H1 (cell line): Measurements from ENCODE around the gene DCAF7. TPM values are rescaled to one million over a fixed set of nuclear protein-coding genes. Genes with fewer than 3 reads are reported as not detected.

Source experiments
- CTCF ChIA-PET: fragments of 300-600 bp; sonication (Branson Sonifier 250); formaldehyde crosslinking; loops from one replicate; lab custom pipeline; 2021; ENCODE audit not compliant: partially characterized antibody; lab: Charles Lee
- POLR2A ChIA-PET: fragments of 300-600 bp; sonication (Branson Sonifier 250); formaldehyde crosslinking; loops from one replicate; lab custom pipeline; 2021; ENCODE audit warnings: inconsistent platforms; ENCODE audit not compliant: partially characterized antibody; lab: Charles Lee
- DNase-seq, 2 experiments: peaks; one replicate each; pipeline versions ENCODE4 v3.0.0 to v3.0.0-alpha.2; 2010 to 2022; ENCODE audit warnings: low spot score in 2 of 2, low read depth in 1 of 2, mixed read lengths in 1 of 2
- FAIRE-seq: peaks from 2 replicates; lab custom pipeline; 2011; peaks lifted over from hg19 to GRCh38; lab: Jason Lieb, UNC
- H2AFZ ChIP-seq: 2 replicates; pipeline ENCODE4 v1.8.1; 2012; ENCODE audit warnings: low read length, inconsistent platforms
- H2AK5ac ChIP-seq: 2 replicates; pipeline ENCODE4 v1.6.1; 2013; ENCODE audit warnings: low read depth, low read length
- H2BK120ac ChIP-seq: replicated peaks from 2 replicates; pipeline ENCODE3; 2013; ENCODE audit warnings: low read depth, low read length, inconsistent platforms
- H2BK12ac ChIP-seq: 2 replicates; pipeline ENCODE4 v1.6.1; 2013; ENCODE audit warnings: low read depth, low read length
- H2BK15ac ChIP-seq: 2 replicates; pipeline ENCODE4 v1.6.1; 2013; ENCODE audit warnings: low read length
- H2BK20ac ChIP-seq: 2 replicates; pipeline ENCODE4 v1.6.1; 2013; ENCODE audit warnings: low read length
- H2BK5ac ChIP-seq: 2 replicates; pipeline ENCODE4 v1.6.1; 2013; ENCODE audit warnings: low read depth, low read length
- H3K14ac ChIP-seq: 2 replicates; pipeline ENCODE4 v1.6.1; 2013; ENCODE audit warnings: inconsistent platforms; ENCODE audit not compliant: insufficient read length
- H3K18ac ChIP-seq: 2 replicates; pipeline ENCODE4 v1.6.1; 2013; ENCODE audit warnings: low read length; ENCODE audit errors: extremely low read depth
- H3K23ac ChIP-seq: 2 replicates; pipeline ENCODE4 v1.6.1; 2013; ENCODE audit warnings: inconsistent platforms; ENCODE audit not compliant: insufficient read length
- H3K23me2 ChIP-seq: 2 replicates; pipeline ENCODE4 v1.6.1; 2013; ENCODE audit warnings: low read depth, low read length
- H3K27ac ChIP-seq: 2 replicates; pipeline ENCODE4 v1.6.1; 2011; ENCODE audit warnings: low read depth, low read length, inconsistent platforms
- H3K27me3 ChIP-seq, 4 experiments: replicated peaks in 1 of 4; 1 replicate in 1 of 4; 2 replicates in 3 of 4; pipeline versions ENCODE4 v1.6.1 to v1.8.1; 2011 to 2013; ENCODE audit warnings: low read length in 3 of 4, mild to moderate bottlenecking in 3 of 4, inconsistent platforms in 2 of 4, mixed read lengths in 2 of 4, moderate library complexity in 1 of 4; ENCODE audit not compliant: control insufficient read depth in 3 of 4, insufficient read depth in 3 of 4; ENCODE audit errors: extremely low read depth in 1 of 4
- H3K36me3 ChIP-seq, 4 experiments: 2 replicates each; pipeline versions ENCODE4 v1.6.1 to v1.8.1; 2011 to 2013; ENCODE audit warnings: mild to moderate bottlenecking in 4 of 4, low read length in 3 of 4, moderate library complexity in 2 of 4, control low read depth in 1 of 4, inconsistent platforms in 1 of 4; ENCODE audit not compliant: insufficient read depth in 4 of 4, control insufficient read depth in 2 of 4
- H3K4ac ChIP-seq: replicated peaks from 2 replicates; pipeline ENCODE3; 2013; ENCODE audit warnings: low read length, low read depth, mixed read lengths, inconsistent platforms; ENCODE audit not compliant: insufficient read length
- H3K4me1 ChIP-seq, 4 experiments: replicated peaks in 1 of 4; 1 replicate in 1 of 4; 2 replicates in 3 of 4; pipeline versions ENCODE4 v1.6.1 to v1.8.1; 2011 to 2013; ENCODE audit warnings: low read length in 3 of 4, inconsistent platforms in 2 of 4, mixed read lengths in 1 of 4; ENCODE audit not compliant: insufficient read depth in 4 of 4, control insufficient read depth in 3 of 4
- H3K4me2 ChIP-seq, 2 experiments: 2 replicates each; pipeline versions ENCODE4 v1.6.1 to v1.8.1; 2011 to 2013; ENCODE audit warnings: low read depth in 2 of 2, low read length in 2 of 2, control low read depth in 1 of 2, inconsistent platforms in 1 of 2, mild to moderate bottlenecking in 1 of 2; ENCODE audit not compliant: insufficient read depth in 1 of 2
- H3K4me3 ChIP-seq, 4 experiments: fragments of 200-600, 300-600 bp in 1 of 4; sonication (generic), shearing (Covaris generic), sonication (Bioruptor Twin) in 1 of 4; 2 replicates each; pipeline versions ENCODE4 v1.5.1 to v1.8.1; 2011 to 2016; ENCODE audit warnings: low read length in 4 of 4, low read depth in 3 of 4, control low read depth in 2 of 4, inconsistent platforms in 2 of 4, mild to moderate bottlenecking in 2 of 4, mixed read lengths in 1 of 4, moderate library complexity in 1 of 4; ENCODE audit not compliant: insufficient read depth in 2 of 4; ENCODE audit errors: extremely low read depth in 1 of 4
- H3K56ac ChIP-seq: replicated peaks from 2 replicates; pipeline ENCODE3; 2013; ENCODE audit warnings: low read depth, mild to moderate bottlenecking, mixed read lengths, low read length, inconsistent platforms; ENCODE audit not compliant: insufficient read length
- H3K79me1 ChIP-seq: 2 replicates; pipeline ENCODE4 v1.6.1; 2013; ENCODE audit warnings: low read depth, low read length, control low read depth
- H3K79me2 ChIP-seq, 2 experiments: 2 replicates each; pipeline versions ENCODE4 v1.6.1 to v1.8.1; 2012 to 2013; ENCODE audit warnings: low read length in 2 of 2, mild to moderate bottlenecking in 2 of 2, inconsistent platforms in 1 of 2; ENCODE audit not compliant: insufficient read depth in 2 of 2, control insufficient read depth in 1 of 2
- H3K9ac ChIP-seq, 4 experiments: replicated peaks in 1 of 4; 1 replicate in 1 of 4; 2 replicates in 3 of 4; pipeline versions ENCODE4 v1.6.1 to v1.8.1; 2011 to 2013; ENCODE audit warnings: low read depth in 3 of 4, low read length in 3 of 4, control low read depth in 2 of 4, mild to moderate bottlenecking in 2 of 4, moderate library complexity in 2 of 4, inconsistent platforms in 1 of 4; ENCODE audit errors: extremely low read depth in 1 of 4
- H3K9me3 ChIP-seq, 2 experiments: 2 replicates each; pipeline versions ENCODE4 v1.6.1 to v1.8.1; 2012 to 2013; ENCODE audit warnings: mild to moderate bottlenecking in 2 of 2, moderate library complexity in 2 of 2, control low read depth in 1 of 2, inconsistent platforms in 1 of 2, low read depth in 1 of 2, low read length in 1 of 2, mixed read lengths in 1 of 2; ENCODE audit not compliant: insufficient read depth in 2 of 2
- H4K20me1 ChIP-seq, 2 experiments: replicated peaks in 1 of 2; 2 replicates each; pipeline versions ENCODE3 to v1.8.1; 2011 to 2013; ENCODE audit warnings: inconsistent platforms in 2 of 2, low read length in 2 of 2, mild to moderate bottlenecking in 1 of 2; ENCODE audit not compliant: insufficient read depth in 2 of 2, control insufficient read depth in 1 of 2
- H4K5ac ChIP-seq: 2 replicates; pipeline ENCODE4 v1.6.1; 2013; ENCODE audit warnings: low read length, low read depth, mixed read lengths, inconsistent platforms; ENCODE audit not compliant: insufficient read length
- H4K8ac ChIP-seq: 2 replicates; pipeline ENCODE4 v1.8.0; 2013; ENCODE audit warnings: mild to moderate bottlenecking, moderate library complexity, low read length, inconsistent platforms; ENCODE audit not compliant: insufficient read depth; ENCODE audit errors: extremely low read depth
- H4K91ac ChIP-seq: replicated peaks from 2 replicates; pipeline ENCODE3; 2013; ENCODE audit warnings: low read length, mixed read lengths, inconsistent platforms; ENCODE audit not compliant: insufficient read length
- BCL11A ChIP-seq, 2 experiments: IDR thresholded peaks; one replicate each; pipeline ENCODE4 v1.6.1; 2011; ENCODE audit warnings: low read depth in 2 of 2, low read length in 2 of 2, mild to moderate bottlenecking in 2 of 2
- CEBPB ChIP-seq: IDR thresholded peaks from 2 replicates; pipeline ENCODE4 v1.6.1; 2012; ENCODE audit warnings: low read depth, low read length
- EGR1 ChIP-seq: IDR thresholded peaks from 2 replicates; pipeline ENCODE4 v1.6.1; 2011; ENCODE audit warnings: low read depth, low read length, borderline replicate concordance
- JUN ChIP-seq: IDR thresholded peaks from 2 replicates; pipeline ENCODE4 v1.6.1; 2011; ENCODE audit warnings: low read depth, mild to moderate bottlenecking, improper control_type of control experiment, low read length
- RXRA ChIP-seq: IDR thresholded peaks from 2 replicates; pipeline ENCODE4 v1.6.1; 2011; ENCODE audit warnings: low read depth, mild to moderate bottlenecking, low read length, moderate library complexity; ENCODE audit not compliant: insufficient read depth
- SIRT6 ChIP-seq: IDR thresholded peaks from one replicate; pipeline ENCODE4 v1.7.1; 2012; ENCODE audit warnings: low read length, inconsistent platforms
- YY1 ChIP-seq: IDR thresholded peaks from 2 replicates; pipeline ENCODE4 v1.6.1; 2011; ENCODE audit warnings: low read depth, mild to moderate bottlenecking, low read length
- WGBS, 2 experiments: shearing (Covaris generic) in 1 of 2; methylation state at CpG; one replicate each; pipeline versions ENCODE4 v1.1.6 to v1.1.7; 2013 to 2015; ENCODE audit warnings: low lambda C conversion rate in 2 of 2, mixed read lengths in 2 of 2, inconsistent platforms in 1 of 2, low coverage in 1 of 2, missing lambda C conversion rate in 1 of 2; ENCODE audit not compliant: insufficient replicate concordance in 2 of 2, insufficient coverage in 1 of 2, insufficient read length in 1 of 2; ENCODE audit errors: extremely low coverage in 1 of 2, missing lambda C conversion rate in 1 of 2; 5-methylcytosine and 5-hydroxymethylcytosine counted together
- polyA plus RNA-seq, 7 experiments: library from polyadenylated mRNA; depleted of rRNA in 3 of 7; stranded (reverse) in 5 of 7; unstranded in 2 of 7; fragments of >200 nt in 5 of 7; fragments of 200-250 nt in 2 of 7; gene quantifications; 1 replicate in 5 of 7; 2 replicates in 1 of 7; 4 replicates in 1 of 7; pipeline versions ENCODE4 v1.2.1 to v1.2.3, GENCODE V29; 2011 to 2013; ENCODE audit warnings: missing spikeins in 2 of 7, mixed read lengths in 2 of 7
- total RNA-seq: library from RNA; stranded (reverse); fragmentation: NEBNext Ultra II Directional; extraction: Animal tissue kit (Norgen Biotek cat#: 25700); gene quantifications from 2 replicates; pipeline ENCODE4 v1.2.1, GENCODE V29; 2021
- TF ChIP-seq, protein P1 (sequence below): IDR thresholded peaks from 2 replicates; pipeline ENCODE4 v1.6.1; 2011; ENCODE audit warnings: low read depth, mild to moderate bottlenecking, low read length; ENCODE audit not compliant: insufficient read depth
- TF ChIP-seq, protein P2 (sequence below): IDR thresholded peaks from 2 replicates; pipeline ENCODE4 v1.6.1; 2012; ENCODE audit warnings: inconsistent platforms

DCAF7 gene
- total and polyA plus RNA-seq, 2 of the 8 experiments (the other 6 are each of a cell fraction or from before 2014, with no cell fraction given): 74.9 to 94.1 TPM

DNA sequence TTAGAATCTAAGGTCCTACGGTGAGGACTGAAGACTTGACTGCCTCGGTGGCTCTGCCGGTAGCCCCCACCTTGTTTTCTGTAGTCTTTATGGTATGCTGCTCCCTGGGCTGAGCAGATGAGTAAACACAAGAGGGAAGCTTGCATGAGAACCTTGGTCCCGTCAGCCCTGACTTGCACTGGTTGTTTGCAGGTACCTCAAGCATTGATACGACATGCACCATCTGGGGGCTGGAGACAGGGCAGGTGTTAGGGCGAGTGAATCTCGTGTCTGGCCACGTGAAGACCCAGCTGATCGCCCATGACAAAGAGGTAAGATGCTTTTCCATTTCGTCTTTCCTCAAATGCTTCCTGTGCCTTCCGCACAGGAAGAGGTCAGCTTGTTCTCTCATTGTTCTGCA lies 29.4 kb downstream of the DCAF7 start:
- Histone ChIP-seq H3K79me1 (no peaks in the 10 kb centered on the region; the same call in 1 of the 2 replicates), H4K8ac (no peak overlapping the region), H2AK5ac (no peak overlapping the region), H3K18ac (no peak overlapping the region), H3K23me2 (no peaks in the 10 kb centered on the region), H3K4me3 (no peak overlapping the region), H3K23ac (no peak overlapping the region), H2AFZ (no peak overlapping the region), H4K91ac (no peak overlapping the region), H3K27me3 (no peaks in the 10 kb centered on the region), H3K79me2 (peaks cover 0 to 31% of the 10 kb centered on the region in 2 experiments; a peak in 1 of 4 replicates), H3K36me3 (peaks cover 4 to 22% (median 9%) of the 10 kb centered on the region in 4 experiments; a peak in 6 of 8 replicates), H2BK120ac (no peak overlapping the region), H3K56ac (no peak overlapping the region), H3K4me2 (no peak overlapping the region), H3K4me1 (peaks cover 0 to 6% (median 3%) of the 10 kb centered on the region in 4 experiments; a peak in 4 of 7 replicates), H4K5ac (no peak overlapping the region), H3K9ac (no peak overlapping the region), H2BK5ac (no peak overlapping the region), H3K14ac (no peak overlapping the region), H2BK12ac (no peak overlapping the region), H2BK20ac (no peak overlapping the region), H4K20me1 (peaks cover 0 to 8% of the 10 kb centered on the region in 2 experiments), H3K4ac (no peak overlapping the region), H2BK15ac (no peak overlapping the region), H3K9me3 (no peaks in the 10 kb centered on the region), H3K27ac (peak overlapping the region; percentile 6)
- DNase-seq (no peak), FAIRE-seq (no peak)
- WGBS, 2 experiments: 81% methylated on average over 11 of the region's 11 CpGs; no CpG with 5 or more reads in 1 of the 2 experiments
- ChIA-PET POLR2A (interaction anchor here (1.5 to 1.9 kb wide), 2 partner anchors 15 to 27 kb away, joined by 4 to 5 read pairs; no protein-coding TSS in a partner anchor), CTCF (interaction anchor here (1.1 to 3.2 kb wide), 10 partner anchors 10 to 154 kb away, joined by 3 to 10 read pairs (median 4); no protein-coding TSS in a partner anchor)
- TF ChIP-seq BCL11A (IDR thresholded peaks at IDR 0.05; ENCODE audit: low read depth in 2 of 2, low read length in 2 of 2): no peak
- TF ChIP-seq EGR1: no peak
- TF ChIP-seq YY1: no peak
- no peak for TF ChIP-seq JUN
- no peak for TF ChIP-seq RXRA
- no peak for TF ChIP-seq SIRT6
- TF ChIP-seq CEBPB: no peak
- TF ChIP-seq, protein P1, sequence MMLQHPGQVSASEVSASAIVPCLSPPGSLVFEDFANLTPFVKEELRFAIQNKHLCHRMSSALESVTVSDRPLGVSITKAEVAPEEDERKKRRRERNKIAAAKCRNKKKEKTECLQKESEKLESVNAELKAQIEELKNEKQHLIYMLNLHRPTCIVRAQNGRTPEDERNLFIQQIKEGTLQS: no peak
- TF ChIP-seq, protein P2, sequence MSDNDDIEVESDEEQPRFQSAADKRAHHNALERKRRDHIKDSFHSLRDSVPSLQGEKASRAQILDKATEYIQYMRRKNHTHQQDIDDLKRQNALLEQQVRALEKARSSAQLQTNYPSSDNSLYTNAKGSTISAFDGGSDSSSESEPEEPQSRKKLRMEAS: peak; percentile 41; the same call in 1 of the 2 replicates
